IgD-negative memory B cell (primary cell): ENCODE measurements around the gene DLX4. TPM values are rescaled to one million over a fixed set of nuclear protein-coding genes. Genes with fewer than 3 reads are reported as not detected.

Source experiments
- H3K27ac Mint-ChIP-seq, 3 donors: one replicate each; pipeline ENCODE4 v1.8.0; 2020 to 2022; ENCODE audit warnings: mild to moderate bottlenecking in 3 of 3, mixed read lengths in 3 of 3, moderate library complexity in 1 of 3
- H3K27me3 Mint-ChIP-seq: one replicate; pipeline ENCODE4 v1.8.0; 2021; ENCODE audit warnings: mixed read lengths
- H3K36me3 Mint-ChIP-seq: one replicate; pipeline ENCODE4 v1.8.0; 2020; ENCODE audit warnings: mild to moderate bottlenecking, mixed read lengths
- H3K4me1 Mint-ChIP-seq, 3 donors: one replicate each; pipeline ENCODE4 v1.8.0; 2020 to 2022; ENCODE audit warnings: mixed read lengths in 3 of 3, mild to moderate bottlenecking in 1 of 3
- H3K4me3 Mint-ChIP-seq, 4 donors: one replicate each; pipeline ENCODE4 v1.8.0; 2020 to 2022; ENCODE audit warnings: mild to moderate bottlenecking in 4 of 4, mixed read lengths in 4 of 4, moderate library complexity in 3 of 4
- H3K9me3 Mint-ChIP-seq, 3 donors: one replicate each; pipeline ENCODE4 v1.8.0; 2020 to 2021; ENCODE audit warnings: mixed read lengths in 3 of 3, mild to moderate bottlenecking in 1 of 3
- polyA plus RNA-seq: library from polyadenylated mRNA; unstranded; fragments of 300-500 nt; fragmentation: Illumina TruSeq; gene quantifications from one replicate; pipeline ENCODE4 v1.2.3, GENCODE V29; 2021

The DLX4 gene
- polyA plus RNA-seq, 1 donor from 2014 or later, result not detected

DNA sequence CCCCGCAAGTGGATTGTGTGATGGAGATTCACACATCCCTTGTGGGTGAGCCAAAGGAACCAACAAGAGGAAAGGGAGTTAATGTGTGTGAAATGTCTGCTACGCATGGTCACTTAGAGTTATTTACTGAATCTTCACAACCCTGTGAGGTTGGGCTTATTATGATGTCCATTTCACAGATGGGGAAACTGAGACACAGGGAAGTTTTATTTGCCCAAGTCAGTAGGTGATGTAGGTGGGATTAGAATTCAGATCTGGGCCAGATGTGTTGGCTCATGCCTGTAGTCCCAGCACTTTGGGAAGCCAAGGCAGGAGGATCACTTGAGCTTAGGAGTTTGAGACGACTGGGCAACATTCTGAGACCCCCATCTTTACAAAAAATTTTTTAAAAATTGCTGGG is 11.6 kb upstream of the DLX4 start:
- no peak overlapping the region for H3K27ac Mint-ChIP-seq
- no peaks in the 10 kb centered on the region for H3K4me1 Mint-ChIP-seq
- no peaks in the 10 kb centered on the region for H3K36me3 Mint-ChIP-seq
- peaks cover 26% of the 10 kb centered on the region for H3K27me3 Mint-ChIP-seq
- no peak overlapping the region for H3K4me3 Mint-ChIP-seq
- no peaks in the 10 kb centered on the region for H3K9me3 Mint-ChIP-seq

DNA sequence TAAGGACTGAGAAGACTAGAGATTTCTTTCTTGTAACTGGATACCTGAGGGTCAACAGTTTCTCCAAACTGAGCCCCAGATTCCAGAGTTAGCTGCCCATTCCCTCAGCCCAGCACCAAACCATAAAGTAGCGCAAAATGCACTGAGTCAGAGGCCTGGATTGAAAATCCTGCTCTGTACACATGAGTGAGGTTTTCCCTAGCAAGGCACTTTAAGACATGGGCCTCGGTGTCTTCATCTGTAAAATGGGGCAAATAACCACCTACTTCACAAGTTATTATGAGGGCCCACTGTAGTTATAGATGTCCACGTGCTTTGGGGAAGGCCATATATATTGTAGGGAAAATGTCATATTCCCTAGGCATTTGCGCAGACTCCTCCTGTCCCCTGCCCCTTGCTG is 10.3 kb upstream of the DLX4 start:
- peaks cover 32% of the 10 kb centered on the region for H3K27me3 Mint-ChIP-seq
- H3K9me3 Mint-ChIP-seq, result no peaks in the 10 kb centered on the region
- H3K4me3 Mint-ChIP-seq, result no peak overlapping the region
- no peak overlapping the region for H3K27ac Mint-ChIP-seq
- no peaks in the 10 kb centered on the region for H3K36me3 Mint-ChIP-seq
- H3K4me1 Mint-ChIP-seq, result peaks cover 2 to 6% (median 2%) of the 10 kb centered on the region in 3 donors

DNA sequence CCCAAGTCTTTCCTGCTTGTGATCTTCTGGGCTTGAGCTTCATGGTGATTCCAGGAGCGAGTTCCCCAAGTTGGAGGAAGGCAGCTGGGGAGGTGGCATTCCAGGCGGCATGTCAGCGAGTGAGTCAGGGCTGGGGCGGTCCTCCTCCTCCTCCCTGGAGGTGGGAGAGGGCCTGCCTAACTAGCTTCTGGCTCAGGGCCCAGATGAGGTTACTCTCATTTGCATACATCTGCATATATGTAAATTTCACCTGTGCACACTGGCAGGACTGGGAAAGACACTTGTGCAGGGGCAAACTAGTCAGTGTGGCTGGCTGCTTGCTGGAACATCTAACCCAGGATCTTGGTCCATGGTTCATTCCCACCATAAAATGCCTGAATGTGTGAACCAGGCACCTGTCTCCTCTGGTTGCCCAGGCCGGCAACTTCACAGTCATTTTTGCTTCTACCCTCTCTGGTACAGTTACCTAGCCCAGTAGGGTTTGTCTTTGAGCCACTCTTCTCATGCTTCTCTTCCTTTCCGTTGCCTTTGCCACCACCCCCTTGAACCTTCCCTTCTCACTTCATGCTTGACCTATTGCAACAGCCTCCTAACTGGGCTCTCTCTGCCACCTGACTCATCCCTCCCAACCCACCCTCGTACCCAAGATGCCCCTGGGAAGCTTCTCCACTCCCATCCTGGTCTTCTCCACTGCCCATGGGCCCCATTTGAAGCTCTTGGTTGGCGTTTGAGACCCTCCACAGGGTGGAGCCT is 9.6 kb upstream of the DLX4 start:
- H3K9me3 Mint-ChIP-seq, result no peaks in the 10 kb centered on the region
- H3K27ac Mint-ChIP-seq, result no peak overlapping the region
- H3K4me1 Mint-ChIP-seq, result peaks cover 5 to 9% (median 5%) of the 10 kb centered on the region in 3 donors
- H3K36me3 Mint-ChIP-seq, result no peaks in the 10 kb centered on the region
- no peak overlapping the region for H3K4me3 Mint-ChIP-seq
- H3K27me3 Mint-ChIP-seq, result peaks cover 36% of the 10 kb centered on the region

DNA sequence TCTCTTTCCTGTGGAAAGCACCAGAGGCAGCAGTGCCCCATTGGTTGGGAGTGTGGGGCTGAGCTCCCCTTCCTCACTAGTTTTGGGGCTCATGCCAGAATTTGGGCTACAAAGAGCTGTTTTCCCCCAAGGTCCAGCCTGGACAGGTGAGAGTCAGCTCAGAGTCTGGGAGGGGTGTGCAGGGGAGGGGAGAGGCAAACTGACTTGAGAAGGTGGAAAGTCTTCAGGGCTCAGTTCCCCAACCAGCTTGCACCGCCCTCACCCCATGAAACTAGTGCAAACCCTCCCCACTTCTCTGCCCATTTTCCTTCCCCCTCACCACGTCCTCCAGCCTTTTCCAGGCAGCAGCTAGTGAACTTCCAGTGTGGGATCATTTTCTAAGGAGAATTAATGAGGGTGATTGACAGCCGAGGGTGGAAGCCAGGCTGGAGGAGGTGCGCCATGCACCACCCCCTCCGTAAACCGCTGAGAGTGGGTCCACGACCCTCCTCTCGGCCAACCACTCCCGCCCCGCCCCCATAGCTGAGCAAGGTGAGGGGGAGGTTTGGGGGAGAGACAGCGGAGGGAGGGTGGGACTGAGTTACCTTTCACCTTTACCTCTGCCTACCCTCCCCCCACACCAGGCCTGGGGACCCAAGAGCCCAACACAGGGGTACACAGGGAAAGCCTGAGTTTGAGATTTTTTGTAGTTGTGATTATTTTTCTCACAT is 6.2 kb upstream of the DLX4 start:
- no peaks in the 10 kb centered on the region for H3K36me3 Mint-ChIP-seq
- peak overlapping the region; percentile 52 to 90 (median 71) for H3K27ac Mint-ChIP-seq
- peaks cover 12 to 19% (median 14%) of the 10 kb centered on the region in 3 donors for H3K4me1 Mint-ChIP-seq
- peaks cover 0 to 1% (median 0%) of the 10 kb centered on the region in 3 donors for H3K9me3 Mint-ChIP-seq
- peaks cover 61% of the 10 kb centered on the region for H3K27me3 Mint-ChIP-seq
- peak overlapping the region in 1 of 4 donors; percentile 17 for H3K4me3 Mint-ChIP-seq

DNA sequence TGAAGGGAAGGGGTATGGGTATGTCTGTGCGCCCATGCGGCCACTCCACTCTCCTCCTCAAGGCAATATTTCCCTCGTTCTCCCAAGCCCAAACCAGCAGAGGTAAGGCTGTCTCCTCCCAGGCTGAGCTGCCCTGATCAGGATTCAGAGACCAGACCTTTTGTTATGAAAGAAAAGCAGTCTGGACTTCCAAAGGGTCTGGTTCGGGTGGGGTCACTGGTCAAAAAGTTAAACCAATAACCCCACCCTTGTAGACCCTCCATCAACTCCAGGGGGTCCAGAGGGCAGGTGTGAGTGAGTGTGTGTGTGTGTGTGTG is 5.7 kb upstream of the DLX4 start:
- H3K27me3 Mint-ChIP-seq, result peaks cover 62% of the 10 kb centered on the region
- H3K4me3 Mint-ChIP-seq, result peak overlapping the region in 1 of 4 donors; percentile 56
- peak overlapping the region; percentile 52 to 90 (median 73) for H3K27ac Mint-ChIP-seq

DNA sequence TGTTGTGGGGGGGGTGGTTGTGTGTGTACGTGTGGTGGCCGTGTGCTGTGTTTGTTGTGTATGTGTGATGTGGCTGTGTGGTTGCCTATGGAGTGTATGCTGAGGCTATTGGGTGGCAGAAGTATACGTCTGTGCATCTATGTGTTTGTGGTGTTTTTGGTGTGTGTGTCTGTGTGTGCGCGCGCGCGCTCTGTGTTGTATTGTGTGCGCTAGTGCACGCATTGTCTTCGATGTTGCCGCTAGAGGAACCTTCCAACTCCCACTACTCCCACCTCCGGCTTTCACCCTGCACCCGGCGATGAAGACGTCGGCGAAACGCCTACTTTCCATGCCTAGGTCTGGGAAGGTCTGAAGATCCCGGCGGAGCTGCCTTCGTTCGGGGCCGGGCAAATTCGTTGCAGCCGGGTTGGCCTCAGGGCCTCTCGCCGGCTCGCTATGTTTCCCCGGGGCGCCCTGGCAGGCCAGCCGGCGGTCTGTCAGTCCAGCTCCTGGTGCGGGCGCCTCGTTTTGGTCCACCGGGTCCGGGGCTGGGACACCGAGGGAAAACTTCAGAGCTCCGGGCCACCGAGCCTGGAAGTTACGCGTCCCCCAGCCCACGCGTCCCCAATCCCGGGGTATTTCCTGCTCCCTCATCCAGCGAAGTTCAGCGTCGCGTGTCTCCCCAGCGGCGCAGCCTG is 5.2 kb upstream of the DLX4 start:
- Mint-ChIP-seq H3K36me3 (no peaks in the 10 kb centered on the region), H3K9me3 (peaks cover 0 to 1% (median 0%) of the 10 kb centered on the region in 3 donors), H3K27me3 (peaks cover 62% of the 10 kb centered on the region), H3K27ac (peak overlapping the region; percentile 52 to 90 (median 73)), H3K4me3 (peak overlapping the region in 3 of 4 donors; percentile 38 to 90 (median 56)), H3K4me1 (peaks cover 12 to 22% (median 17%) of the 10 kb centered on the region in 3 donors)

More for the DNA sequence above, 5.7 kb upstream of the DLX4 start:
- H3K9me3 Mint-ChIP-seq, result peaks cover 0 to 1% (median 0%) of the 10 kb centered on the region in 3 donors
- H3K4me1 Mint-ChIP-seq, result peaks cover 12 to 22% (median 17%) of the 10 kb centered on the region in 3 donors
- no peaks in the 10 kb centered on the region for H3K36me3 Mint-ChIP-seq

DNA sequence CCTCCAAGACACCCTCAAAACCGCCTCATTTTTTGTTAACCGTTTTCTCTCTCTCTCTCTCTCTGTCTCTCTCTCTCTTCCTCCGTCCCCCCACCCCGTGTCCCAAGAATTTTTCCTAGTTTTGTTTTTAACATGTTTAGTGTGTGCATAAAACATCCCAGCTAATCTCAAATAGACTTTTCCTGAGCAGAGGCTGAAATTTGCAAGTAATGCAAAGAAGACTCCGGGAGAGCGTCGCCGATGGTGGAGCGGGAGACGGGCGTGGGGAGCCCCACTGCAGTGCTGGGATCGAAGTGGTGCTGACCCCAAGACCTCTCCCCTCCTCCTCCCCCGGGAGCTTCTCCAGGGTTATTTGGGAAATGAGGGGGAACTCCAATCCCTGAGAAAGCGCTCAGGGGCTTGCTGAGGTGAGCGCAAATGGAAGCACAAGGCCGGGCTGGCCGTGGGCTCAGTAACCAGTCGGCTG is 4.7 kb upstream of the DLX4 start:
- peaks cover 0 to 1% (median 0%) of the 10 kb centered on the region in 3 donors for H3K9me3 Mint-ChIP-seq
- H3K27me3 Mint-ChIP-seq, result peaks cover 63% of the 10 kb centered on the region
- peak overlapping the region; percentile 52 to 90 (median 63) for H3K27ac Mint-ChIP-seq
- H3K4me3 Mint-ChIP-seq, result peak overlapping the region in 2 of 4 donors; percentile 38 to 90
- peaks cover 12 to 22% (median 17%) of the 10 kb centered on the region in 3 donors for H3K4me1 Mint-ChIP-seq
- no peaks in the 10 kb centered on the region for H3K36me3 Mint-ChIP-seq

DNA sequence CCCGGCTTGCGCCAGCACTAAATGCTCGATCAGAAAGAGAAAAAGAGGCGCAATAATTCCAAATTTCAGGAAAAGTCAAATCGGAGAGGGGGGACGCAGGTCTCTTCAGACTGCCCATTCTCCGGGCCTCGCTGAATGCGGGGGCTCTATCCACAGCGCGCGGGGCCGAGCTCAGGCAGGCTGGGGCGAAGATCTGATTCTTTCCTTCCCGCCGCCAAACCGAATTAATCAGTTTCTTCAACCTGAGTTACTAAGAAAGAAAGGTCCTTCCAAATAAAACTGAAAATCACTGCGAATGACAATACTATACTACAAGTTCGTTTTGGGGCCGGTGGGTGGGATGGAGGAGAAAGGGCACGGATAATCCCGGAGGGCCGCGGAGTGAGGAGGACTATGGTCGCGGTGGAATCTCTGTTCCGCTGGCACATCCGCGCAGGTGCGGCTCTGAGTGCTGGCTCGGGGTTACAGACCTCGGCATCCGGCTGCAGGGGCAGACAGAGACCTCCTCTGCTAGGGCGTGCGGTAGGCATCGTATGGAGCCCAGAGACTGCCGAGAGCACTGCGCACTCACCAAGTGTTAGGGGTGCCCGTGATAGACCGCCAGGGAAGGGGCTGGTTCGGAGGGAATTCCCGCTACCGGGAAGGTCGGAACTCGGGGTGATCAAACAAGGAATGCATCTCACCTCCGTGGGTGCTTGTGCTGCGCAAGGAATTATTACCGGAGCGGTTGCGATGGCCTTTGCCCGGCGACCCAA is 4.0 kb upstream of the DLX4 start:
- H3K9me3 Mint-ChIP-seq, result peaks cover 0 to 1% (median 0%) of the 10 kb centered on the region in 3 donors
- H3K27ac Mint-ChIP-seq, result peak overlapping the region; percentile 67 to 90 (median 78)
- H3K4me3 Mint-ChIP-seq, result peak overlapping the region; percentile 10 to 90 (median 73)
- peaks cover 12 to 22% (median 19%) of the 10 kb centered on the region in 3 donors for H3K4me1 Mint-ChIP-seq
- H3K27me3 Mint-ChIP-seq, result peaks cover 63% of the 10 kb centered on the region
- no peaks in the 10 kb centered on the region for H3K36me3 Mint-ChIP-seq

DNA sequence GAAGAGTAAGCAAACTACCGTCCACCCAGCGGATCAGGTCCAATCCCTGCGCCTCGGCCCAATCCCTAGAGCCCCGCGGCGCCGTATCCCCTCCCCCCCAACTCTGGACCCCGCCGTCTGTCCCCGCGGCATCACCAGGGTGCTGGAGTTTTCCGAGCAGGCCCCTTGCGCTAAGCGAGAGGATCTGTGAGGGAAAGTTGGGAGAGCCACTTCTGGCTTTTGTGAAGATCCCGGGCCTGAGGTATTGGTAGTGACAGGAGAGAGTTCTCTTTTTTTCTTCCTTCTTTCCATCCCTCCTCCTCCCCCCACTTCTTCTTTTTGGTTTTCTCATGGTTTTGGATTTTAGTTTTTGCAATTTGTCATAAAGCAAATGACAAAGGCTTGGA is 3.5 kb upstream of the DLX4 start:
- H3K27me3 Mint-ChIP-seq, result peaks cover 68% of the 10 kb centered on the region
- H3K27ac Mint-ChIP-seq, result peak overlapping the region in 2 of 3 donors; percentile 55 to 66
- H3K36me3 Mint-ChIP-seq, result no peaks in the 10 kb centered on the region
- H3K9me3 Mint-ChIP-seq, result peaks cover 0 to 1% (median 0%) of the 10 kb centered on the region in 3 donors
- H3K4me1 Mint-ChIP-seq, result peaks cover 12 to 22% (median 21%) of the 10 kb centered on the region in 3 donors
- H3K4me3 Mint-ChIP-seq, result peak overlapping the region in 3 of 4 donors; percentile 30 to 77 (median 47)

DNA sequence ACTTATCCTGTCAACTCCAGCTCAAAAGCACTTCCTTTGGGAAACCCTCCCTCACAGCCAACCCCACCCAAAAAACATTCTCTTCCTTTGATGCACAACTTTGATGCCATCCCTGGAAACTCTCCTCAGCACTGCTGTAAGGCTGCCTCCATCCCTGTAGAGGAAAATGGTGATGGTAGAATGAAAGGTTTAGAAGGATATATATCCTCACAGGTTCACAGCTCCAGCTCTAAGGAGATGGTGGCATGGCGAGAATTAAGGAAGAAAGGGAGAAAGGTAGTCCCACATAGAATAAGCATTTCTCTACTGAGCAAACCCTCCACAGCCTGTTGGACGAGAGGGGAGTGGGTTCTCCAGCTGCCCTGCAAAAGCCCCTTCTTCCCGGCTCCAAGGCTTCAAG is 2.2 kb upstream of the DLX4 start:
- H3K27me3 Mint-ChIP-seq, result peaks cover 74% of the 10 kb centered on the region
- H3K27ac Mint-ChIP-seq, result peak overlapping the region in 1 of 3 donors; percentile 4
- peaks cover 12 to 27% (median 22%) of the 10 kb centered on the region in 3 donors for H3K4me1 Mint-ChIP-seq
- peak overlapping the region in 2 of 4 donors; percentile 35 to 77 for H3K4me3 Mint-ChIP-seq
- no peaks in the 10 kb centered on the region for H3K36me3 Mint-ChIP-seq
- peaks cover 0 to 1% (median 0%) of the 10 kb centered on the region in 3 donors for H3K9me3 Mint-ChIP-seq

DNA sequence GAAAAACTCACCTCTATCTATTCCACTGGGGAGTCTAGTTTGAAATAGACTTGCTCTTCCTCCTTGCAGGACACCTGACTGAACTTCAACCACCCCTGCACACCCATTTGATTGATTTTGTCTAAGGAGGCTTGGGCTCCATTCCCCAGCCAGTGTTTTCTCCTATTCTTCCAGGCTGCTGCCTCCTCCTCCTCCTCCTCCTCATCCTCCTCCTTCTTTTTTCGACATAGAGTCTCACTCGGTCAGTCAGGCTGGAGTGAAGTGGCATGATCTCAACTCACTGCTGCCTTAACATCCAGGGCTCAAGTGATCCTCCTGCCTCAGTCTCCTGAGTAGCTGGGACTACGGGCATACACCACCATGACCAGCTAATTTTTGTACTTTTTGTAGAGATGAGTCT is 1.8 kb upstream of the DLX4 start:
- Mint-ChIP-seq H3K27me3 (peaks cover 77% of the 10 kb centered on the region), H3K4me1 (peaks cover 12 to 27% (median 22%) of the 10 kb centered on the region in 3 donors), H3K36me3 (no peaks in the 10 kb centered on the region), H3K27ac (peak overlapping the region in 1 of 3 donors; percentile 4), H3K9me3 (peaks cover 0 to 1% (median 0%) of the 10 kb centered on the region in 3 donors), H3K4me3 (peak overlapping the region in 1 of 4 donors; percentile 77)

DNA sequence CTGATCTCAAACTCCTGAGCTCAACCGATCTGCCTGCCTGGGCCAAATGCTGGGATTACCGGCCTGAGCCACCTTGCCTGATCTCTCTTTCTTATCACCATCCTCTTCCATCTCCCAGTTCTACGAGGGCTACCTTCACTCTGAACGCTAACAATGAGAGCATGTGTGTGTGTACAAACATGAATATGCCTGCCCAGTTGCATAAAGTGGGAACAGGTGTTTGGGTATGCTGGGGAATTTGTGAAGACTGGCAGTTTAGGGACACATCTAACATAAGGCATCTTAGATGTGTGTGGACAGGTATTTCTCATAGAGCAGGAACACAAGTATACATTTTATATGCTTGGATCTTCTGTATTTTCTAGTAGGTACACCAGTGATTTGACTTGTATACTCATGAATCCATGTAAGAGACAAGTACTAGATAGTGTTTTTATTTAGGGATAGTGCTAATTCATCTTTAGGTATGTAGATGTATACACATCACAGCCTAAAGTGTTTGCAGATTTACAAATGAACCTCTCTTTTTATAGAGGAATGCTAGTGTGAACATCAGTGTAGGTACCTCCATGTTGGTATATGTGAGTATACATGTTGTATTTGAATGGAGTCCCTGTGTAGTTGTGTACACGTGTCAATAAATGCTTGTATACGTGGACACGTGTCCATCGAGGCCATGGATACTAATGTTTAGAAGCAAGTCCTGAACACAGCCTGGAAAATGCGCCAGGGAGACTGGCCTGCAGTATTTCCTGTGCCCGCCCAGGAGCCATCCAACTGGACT is 1.2 kb upstream of the DLX4 start:
- peaks cover 77% of the 10 kb centered on the region for H3K27me3 Mint-ChIP-seq
- H3K27ac Mint-ChIP-seq, result peak overlapping the region in 1 of 3 donors; percentile 4
- H3K4me1 Mint-ChIP-seq, result peaks cover 12 to 28% (median 22%) of the 10 kb centered on the region in 3 donors
- H3K4me3 Mint-ChIP-seq, result peak overlapping the region; percentile 77 to 91 (median 86)
- H3K36me3 Mint-ChIP-seq, result no peaks in the 10 kb centered on the region
- peaks cover 0 to 1% (median 0%) of the 10 kb centered on the region in 3 donors for H3K9me3 Mint-ChIP-seq

DNA sequence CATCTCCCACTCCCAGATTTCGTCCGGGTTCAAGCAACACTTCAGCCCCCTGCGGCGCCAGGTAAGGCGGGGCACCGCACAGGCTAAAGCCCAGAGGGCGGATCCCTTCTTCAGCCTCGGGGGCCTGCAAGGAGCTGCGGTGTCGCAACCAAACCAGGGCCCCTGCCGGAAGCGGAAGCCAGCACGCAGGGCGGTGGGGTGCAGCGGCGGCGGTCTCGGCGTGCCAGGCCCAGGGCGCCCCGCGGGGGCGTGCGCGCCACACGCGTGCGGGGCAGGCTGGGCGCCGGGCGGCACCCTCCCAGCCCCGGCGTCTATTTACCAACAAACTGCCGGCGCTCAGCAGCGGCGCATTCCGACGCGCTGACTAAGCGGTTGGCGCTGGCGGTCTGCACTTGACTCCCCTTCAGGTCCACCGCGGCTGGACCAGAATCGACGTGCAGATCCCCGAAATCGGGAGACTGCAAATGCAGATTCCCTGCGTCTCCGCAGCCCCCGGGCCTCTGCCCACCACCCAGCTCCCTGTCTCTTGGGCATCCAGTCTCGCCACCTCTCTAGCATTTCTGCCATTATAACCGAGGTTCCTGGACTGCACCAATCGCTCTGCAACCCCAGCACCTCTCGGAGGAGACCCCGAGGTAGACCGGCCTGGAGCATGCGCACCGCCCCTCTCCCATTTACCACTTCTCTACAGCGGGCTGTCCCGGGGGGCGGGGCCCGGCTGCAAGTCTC is 421 bp upstream of the DLX4 start:
- Mint-ChIP-seq H3K4me1 (peaks cover 13 to 27% (median 17%) of the 10 kb centered on the region in 3 donors), H3K4me3 (peak overlapping the region; percentile 77 to 94 (median 88)), H3K9me3 (peaks cover 0 to 1% (median 0%) of the 10 kb centered on the region in 3 donors), H3K27me3 (peaks cover 75% of the 10 kb centered on the region), H3K36me3 (no peaks in the 10 kb centered on the region), H3K27ac (peak overlapping the region in 1 of 3 donors; percentile 4)
